HepG2 (cell line): ENCODE measurements around the gene AHCYL2.

Experiments used
- ATF2 ChIP-seq: sonication (generic); formaldehyde crosslinking; IDR thresholded peaks from 2 replicates; pipeline ENCODE4 v1.4.0; 2020; ENCODE audit warnings: missing genetic modification reagents
- FOXA1 ChIP-seq, 2 experiments: fragments of 450-650 bp in 1 of 2; sonication (generic) in 1 of 2; formaldehyde crosslinking in 1 of 2; IDR thresholded peaks; 2 replicates each; pipeline versions ENCODE4 v1.4.0 to v1.6.1; 2016 to 2020; ENCODE audit warnings: missing genetic modification reagents in 1 of 2
- HMGXB4 ChIP-seq, 2 experiments: sonication (generic) in 1 of 2; formaldehyde crosslinking in 1 of 2; IDR thresholded peaks; 2 replicates each; pipeline versions ENCODE4 v1.4.0 to v1.6.1; 2018 to 2020; ENCODE audit warnings: missing genetic modification reagents in 2 of 2, borderline replicate concordance in 1 of 2, low read depth in 1 of 2, mild to moderate bottlenecking in 1 of 2, missing biosample characterization in 1 of 2
- RELA ChIP-seq: sonication (generic); formaldehyde crosslinking; IDR thresholded peaks from 2 replicates; pipeline ENCODE4 v1.4.0; 2020; ENCODE audit warnings: missing genetic modification reagents
- RFX1 ChIP-seq: fragments of 450-650 bp; IDR thresholded peaks from 2 replicates; pipeline ENCODE4 v1.6.1; 2017
- SP1 ChIP-seq, 2 experiments: fragments of 450-650 bp in 1 of 2; sonication (generic) in 1 of 2; formaldehyde crosslinking in 1 of 2; IDR thresholded peaks; 2 replicates each; pipeline versions ENCODE4 v1.4.0 to v1.6.1; 2016 to 2020; ENCODE audit warnings: missing genetic modification reagents in 1 of 2

- TF ChIP-seq RELA (CRISPR knock-in tag): no peak
- TF ChIP-seq RFX1: no peak
- TF ChIP-seq HMGXB4 (CRISPR knock-in tag; IDR thresholded peaks at IDR 0.05; ENCODE audit: borderline replicate concordance in 1 of 2, low read depth in 1 of 2): no peak
- no peak for TF ChIP-seq SP1 (IDR thresholded peaks at IDR 0.05)
- TF ChIP-seq SP1 (CRISPR knock-in tag; IDR thresholded peaks at IDR 0.05): no peak
- no peak for TF ChIP-seq ATF2 (CRISPR knock-in tag)
- TF ChIP-seq FOXA1 (IDR thresholded peaks at IDR 0.05): no peak
- TF ChIP-seq FOXA1 (CRISPR knock-in tag; IDR thresholded peaks at IDR 0.05): no peak
Measured at GRCh38 chr7:129376778-129377700, 152.2 kb downstream of the AHCYL2 start.
